OCI-LY7 (cell line): ENCODE measurements around the gene PGC. TPM values are rescaled to one million over a fixed set of nuclear protein-coding genes. Genes with fewer than 3 reads are reported as not detected.
A peak's percentile ranks its signal among the peaks of the same experiment; 100 is the strongest.

ENCODE experiments used
- BruUV-seq: library from RNA; stranded (reverse); fragments of 400-500 nt; replicated peaks from 2 replicates; lab custom pipeline; 2021; lab: Mats Ljungman, UMichigan
- CTCF ChIA-PET: fragments of 300-600 bp; sonication (Branson Sonifier 250); formaldehyde crosslinking; loops from one replicate; lab custom pipeline; 2022; ENCODE audit warnings: antibody characterized with exemption; ENCODE audit not compliant: unreplicated experiment; lab: Charles Lee
- POLR2A ChIA-PET: fragments of 300-600 bp; sonication (Branson Sonifier 250); formaldehyde crosslinking; loops from one replicate; lab custom pipeline; 2022; ENCODE audit warnings: antibody characterized with exemption; lab: Charles Lee
- DNase-seq: peaks from one replicate; pipeline ENCODE4 v3.0.0-alpha.2; 2015; ENCODE audit warnings: low spot score
- H2AFZ ChIP-seq: fragments of 200-600 bp; sonication (generic), shearing (Covaris generic); 2 replicates; pipeline ENCODE4 v1.6.1; 2014; ENCODE audit warnings: mild to moderate bottlenecking, antibody characterized with exemption, low read length, moderate library complexity
- H3K27ac ChIP-seq: fragments of 200-600 bp; sonication (generic); 2 replicates; pipeline ENCODE4 v1.5.1; 2014; ENCODE audit warnings: mixed run types, low read depth, mild to moderate bottlenecking, moderate library complexity, low read length, inconsistent platforms; ENCODE audit not compliant: poor library complexity, severe bottlenecking
- H3K36me3 ChIP-seq: fragments of 200-600 bp; sonication (generic); 2 replicates; pipeline ENCODE4 v1.6.1; 2014; ENCODE audit warnings: mild to moderate bottlenecking, antibody characterized with exemption, low read length, moderate library complexity, mixed read lengths; ENCODE audit not compliant: insufficient read depth
- H3K4me1 ChIP-seq: fragments of 200-600 bp; sonication (generic); 2 replicates; pipeline ENCODE4 v1.5.1; 2014; ENCODE audit warnings: mild to moderate bottlenecking, low read length; ENCODE audit not compliant: insufficient read depth, poor library complexity, severe bottlenecking
- H3K4me2 ChIP-seq: fragments of 200-600 bp; sonication (generic); 2 replicates; pipeline ENCODE4 v1.6.1; 2014; ENCODE audit warnings: mild to moderate bottlenecking, low read length
- H3K4me3 ChIP-seq: fragments of 200-600 bp; sonication (generic); 2 replicates; pipeline ENCODE4 v1.5.1; 2014; ENCODE audit warnings: mild to moderate bottlenecking, low read depth, low read length; ENCODE audit not compliant: poor library complexity, severe bottlenecking
- H3K79me2 ChIP-seq: fragments of 200-600 bp; sonication (generic); 2 replicates; pipeline ENCODE4 v1.6.1; 2016; ENCODE audit warnings: low read depth, mild to moderate bottlenecking, low read length, moderate library complexity, mixed read lengths; ENCODE audit not compliant: insufficient read depth
- H3K9me2 ChIP-seq: fragments of 200-600 bp; sonication (generic); 2 replicates; pipeline ENCODE4 v1.6.1; 2016; ENCODE audit warnings: mild to moderate bottlenecking, low read length, mixed read lengths; ENCODE audit not compliant: insufficient read depth
- H3K9me3 ChIP-seq: fragments of 200-600 bp; sonication (generic); 2 replicates; pipeline ENCODE4 v1.6.1; 2014; ENCODE audit warnings: mild to moderate bottlenecking, mixed run types, low read length, mixed read lengths
- H4K20me1 ChIP-seq: fragments of 200-600 bp; sonication (generic); 2 replicates; pipeline ENCODE4 v1.6.1; 2014; ENCODE audit warnings: mild to moderate bottlenecking, antibody characterized with exemption, low read length, moderate library complexity, mixed read lengths; ENCODE audit not compliant: insufficient read depth
- EZH2phosphoT487 ChIP-seq: fragments of 200-600 bp; sonication (generic); IDR thresholded peaks from 2 replicates; pipeline ENCODE4 v1.6.1; 2018; ENCODE audit warnings: low read depth, borderline replicate concordance, mild to moderate bottlenecking, mixed run types, antibody characterized with exemption, low read length, moderate library complexity, mixed read lengths
- intact Hi-C: fragments of 100-400 bp; cut with micrococcal nuclease; formaldehyde crosslinking; loops from one replicate; pipeline ENCODE4 v1.10.0; 2022; ENCODE audit not compliant: unreplicated experiment
- total RNA-seq, 2 experiments: library from RNA; depleted of rRNA in 1 of 2; stranded (reverse); fragments of >200 nt in 1 of 2; shearing (Covaris generic) in 1 of 2; gene quantifications; 2 replicates each; pipeline ENCODE4 v1.2.3, GENCODE V29; 2014 to 2022
- TF ChIP-seq, protein P1 (sequence below): fragments of 200-600 bp; sonication (generic); conservative IDR thresholded peaks from 2 replicates; pipeline ENCODE4 v1.5.1; 2014; ENCODE audit warnings: mild to moderate bottlenecking, antibody characterized with exemption, low read length, moderate library complexity, mixed read lengths

The PGC gene
- total RNA-seq, 2 experiments from 2014 or later, result not detected

DNA sequence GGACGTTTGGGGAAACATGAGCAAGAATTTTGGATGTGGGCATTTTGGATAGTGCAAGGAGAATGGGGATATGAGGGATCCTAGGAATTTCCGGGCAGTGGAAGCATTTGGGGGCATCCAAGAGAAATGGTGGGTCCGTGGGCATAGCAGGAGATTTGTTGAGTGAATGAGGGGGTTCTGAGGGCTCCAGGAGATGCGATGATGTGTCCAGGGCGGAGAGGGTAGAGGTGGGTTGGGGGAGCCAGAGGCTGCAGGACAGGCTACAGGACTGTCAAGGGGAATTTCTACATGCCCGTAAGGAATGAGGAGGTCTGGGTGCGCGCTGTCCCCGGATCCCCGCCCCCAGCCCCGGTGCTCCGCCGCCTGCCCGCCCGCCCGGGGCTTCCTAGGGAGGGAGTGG lies 32.1 kb upstream of the PGC start:
- TF ChIP-seq, protein P1, sequence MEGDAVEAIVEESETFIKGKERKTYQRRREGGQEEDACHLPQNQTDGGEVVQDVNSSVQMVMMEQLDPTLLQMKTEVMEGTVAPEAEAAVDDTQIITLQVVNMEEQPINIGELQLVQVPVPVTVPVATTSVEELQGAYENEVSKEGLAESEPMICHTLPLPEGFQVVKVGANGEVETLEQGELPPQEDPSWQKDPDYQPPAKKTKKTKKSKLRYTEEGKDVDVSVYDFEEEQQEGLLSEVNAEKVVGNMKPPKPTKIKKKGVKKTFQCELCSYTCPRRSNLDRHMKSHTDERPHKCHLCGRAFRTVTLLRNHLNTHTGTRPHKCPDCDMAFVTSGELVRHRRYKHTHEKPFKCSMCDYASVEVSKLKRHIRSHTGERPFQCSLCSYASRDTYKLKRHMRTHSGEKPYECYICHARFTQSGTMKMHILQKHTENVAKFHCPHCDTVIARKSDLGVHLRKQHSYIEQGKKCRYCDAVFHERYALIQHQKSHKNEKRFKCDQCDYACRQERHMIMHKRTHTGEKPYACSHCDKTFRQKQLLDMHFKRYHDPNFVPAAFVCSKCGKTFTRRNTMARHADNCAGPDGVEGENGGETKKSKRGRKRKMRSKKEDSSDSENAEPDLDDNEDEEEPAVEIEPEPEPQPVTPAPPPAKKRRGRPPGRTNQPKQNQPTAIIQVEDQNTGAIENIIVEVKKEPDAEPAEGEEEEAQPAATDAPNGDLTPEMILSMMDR, result no peak
- TF ChIP-seq EZH2phosphoT487, result no peak
- Histone ChIP-seq H4K20me1 (no peaks in the 10 kb centered on the region), H3K36me3 (peaks cover 13% of the 10 kb centered on the region), H3K4me2 (peak overlapping the region; percentile 88), H2AFZ (no peak overlapping the region; the same call in 1 of the 2 replicates), H3K27ac (no peak overlapping the region), H3K9me3 (no peaks in the 10 kb centered on the region), H3K79me2 (no peaks in the 10 kb centered on the region; the same call in 1 of the 2 replicates), H3K4me3 (peak overlapping the region; percentile 83), H3K9me2 (no peaks in the 10 kb centered on the region), H3K4me1 (peaks cover 21% of the 10 kb centered on the region)
- intact Hi-C loops, result loop anchor here (5.0 kb wide), 2 partner anchors 72 to 97 kb away; no protein-coding TSS in a partner anchor
- POLR2A ChIA-PET, result no interaction called here
- no TSS peak for BruUV-seq
- DNase-seq, result no peak
- CTCF ChIA-PET, result no interaction called here

DNA sequence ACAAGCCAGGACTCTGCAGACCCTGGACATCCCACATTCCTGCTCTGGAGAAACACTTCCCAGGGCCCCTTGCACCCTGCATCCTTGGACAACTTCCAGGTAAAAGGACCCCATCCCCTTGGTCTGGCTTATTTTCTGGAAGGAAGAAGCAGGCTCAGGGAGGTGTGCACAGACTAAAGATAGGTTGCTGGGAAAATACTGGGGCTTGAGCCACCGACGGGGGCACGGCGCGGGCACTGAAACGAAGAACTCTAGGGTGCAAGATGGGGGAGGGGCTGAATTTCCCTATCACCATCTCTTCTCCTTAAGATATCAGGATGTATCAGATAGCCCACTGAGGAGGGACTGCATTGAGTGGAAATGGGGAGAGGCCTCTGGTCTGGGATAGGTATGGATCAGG lies 31.7 kb upstream of the PGC start:
- BruUV-seq, result no TSS peak
- POLR2A ChIA-PET, result no interaction called here
- H3K27ac ChIP-seq, result no peak overlapping the region

More for the DNA sequence above, 31.7 kb upstream of the PGC start:
- no peak for DNase-seq
- H3K79me2 ChIP-seq, result no peaks in the 10 kb centered on the region; the same call in 1 of the 2 replicates
- H3K9me2 ChIP-seq, result no peaks in the 10 kb centered on the region
- H4K20me1 ChIP-seq, result no peaks in the 10 kb centered on the region
- H3K4me2 ChIP-seq, result peak overlapping the region; percentile 88
- no peak overlapping the region for H2AFZ ChIP-seq
- CTCF ChIA-PET, result no interaction called here
- intact Hi-C loops, result loop anchor here (5.0 kb wide), 2 partner anchors 72 to 97 kb away; no protein-coding TSS in a partner anchor
- H3K9me3 ChIP-seq, result no peaks in the 10 kb centered on the region
- peak overlapping the region; percentile 83 for H3K4me3 ChIP-seq
- no peak for TF ChIP-seq EZH2phosphoT487
- TF ChIP-seq, protein P1, result no peak
- H3K36me3 ChIP-seq, result peaks cover 17% of the 10 kb centered on the region
- peaks cover 17% of the 10 kb centered on the region for H3K4me1 ChIP-seq
